GM18502 (cell line): ENCODE data around the gene HSD11B1.

Experiments
- ATAC-seq: cut with Tn5 transposase; IDR thresholded peaks from one replicate; pipeline ENCODE4 v1.9.1; 2021; ENCODE audit warnings: mild to moderate bottlenecking; ENCODE audit not compliant: unreplicated experiment, poor library complexity

HSD11B1 gene

GRCh38 chr1:209778102-209778501 is 73.5 kb downstream of the HSD11B1 start:
- no peak for ATAC-seq

DNA sequence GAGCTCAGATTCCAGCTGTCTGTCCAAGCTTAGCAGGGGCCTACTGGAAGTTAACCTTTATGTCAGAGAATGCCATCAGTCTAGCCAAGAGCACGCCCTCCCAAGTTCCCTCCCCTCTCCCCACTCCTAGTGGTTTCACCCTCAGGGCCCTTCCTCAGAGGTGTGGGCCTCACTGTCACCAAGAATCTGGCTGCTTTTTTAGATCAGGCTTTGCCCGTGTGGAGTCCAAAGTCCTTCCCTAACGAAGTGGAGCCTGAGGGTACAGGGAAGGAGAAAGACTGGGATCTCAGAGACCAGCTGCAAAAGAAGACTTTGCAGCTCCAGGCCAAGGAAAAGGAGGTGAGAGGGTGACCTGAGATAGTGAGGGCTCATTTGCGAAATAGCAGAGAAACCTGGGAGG is 75.6 kb downstream of the HSD11B1 start:
- no peak for ATAC-seq

GRCh38 chr1:209783386-209783785 is 78.7 kb downstream of the HSD11B1 start:
- no peak for ATAC-seq
